HUES6 (cell line): ENCODE results near the gene LCE3E.
"Not testable (repeated sequence)": the region's sequence is repeated elsewhere in the genome, so short reads cannot be mapped to it uniquely, and the experiment has no call there.

Experiments used
- H3K27ac ChIP-seq: 2 replicates; pipeline ENCODE4 v1.7.0; 2013; ENCODE audit warnings: low read depth, mild to moderate bottlenecking, low read length, inconsistent platforms
- H3K27me3 ChIP-seq: 2 replicates; pipeline ENCODE4 v1.6.1; 2013; ENCODE audit warnings: low read length; ENCODE audit not compliant: control insufficient read depth, insufficient read depth
- H3K36me3 ChIP-seq: 2 replicates; pipeline ENCODE4 v1.6.1; 2013; ENCODE audit warnings: low read length; ENCODE audit not compliant: control insufficient read depth, insufficient read depth
- H3K4me1 ChIP-seq: 2 replicates; pipeline ENCODE4 v1.6.1; 2013; ENCODE audit warnings: low read length; ENCODE audit not compliant: control insufficient read depth, insufficient read depth
- H3K4me3 ChIP-seq: 2 replicates; pipeline ENCODE4 v1.5.1; 2013; ENCODE audit warnings: low read depth, low read length
- H3K9ac ChIP-seq: one replicate; pipeline ENCODE4 v1.6.1; 2013; ENCODE audit warnings: mild to moderate bottlenecking, low read length
- H3K9me3 ChIP-seq: 2 replicates; pipeline ENCODE4 v1.6.1; 2013; ENCODE audit warnings: low read depth, low read length; ENCODE audit not compliant: control insufficient read depth, insufficient read depth

Gene LCE3E, protein sequence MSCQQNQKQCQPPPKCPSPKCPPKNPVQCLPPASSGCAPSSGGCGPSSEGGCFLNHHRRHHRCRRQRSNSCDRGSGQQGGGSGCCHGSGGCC

DNA sequence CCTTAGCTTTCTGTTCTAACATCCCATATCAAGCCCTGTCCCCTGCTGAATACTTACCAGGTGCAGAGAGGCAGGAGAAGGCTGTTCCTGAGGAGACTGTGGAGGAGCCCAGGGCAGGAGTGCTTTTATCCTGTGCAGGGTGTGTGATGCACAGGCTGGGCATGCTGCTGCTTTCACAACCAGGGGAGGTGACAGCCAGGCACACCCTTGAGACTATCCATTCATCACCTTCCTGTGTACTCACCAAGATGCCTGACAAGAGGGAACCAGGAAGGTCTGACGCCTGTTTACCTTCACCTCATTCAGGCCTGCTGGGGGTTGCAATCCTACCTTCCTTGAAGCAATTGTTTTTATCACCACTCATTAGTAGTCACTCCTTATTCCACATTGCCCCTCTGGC lies at the start of gene LCE3E:
Gene LCE3E (minus strand): TSS at position 100 of the 400 bp plus-strand sequence. CDS start 572 bp downstream, outside the sequence.
- Histone ChIP-seq H3K27me3 (no peaks in the 10 kb centered on the region), H3K9me3 (peaks cover 31% of the 10 kb centered on the region; the same call in 1 of the 2 replicates), H3K4me1 (no peaks in the 10 kb centered on the region), H3K36me3 (no peaks in the 10 kb centered on the region), H3K9ac (no peak within 1 kb of the TSS), H3K27ac (no peak within 1 kb of the TSS), H3K4me3 (no peak within 1 kb of the TSS)

GRCh38 chr1:152613511-152613910 lies 46.9 kb upstream of the LCE3E start, which contains the start of gene LCE3B:
TSS of gene LCE3B (plus strand) at chr1:152613811. CDS start at chr1:152613811, 0 bp downstream.
- Histone ChIP-seq H3K27ac (no peak within 1 kb of the TSS), H3K4me1 (no peaks in the 10 kb centered on the region), H3K27me3 (peaks cover 39% of the 10 kb centered on the region; the same call in 1 of the 2 replicates), H3K9me3 (peaks cover 54% of the 10 kb centered on the region), H3K36me3 (no peaks in the 10 kb centered on the region), H3K4me3 (no peak within 1 kb of the TSS; the same call in 1 of the 2 replicates), H3K9ac (no peak within 1 kb of the TSS)

DNA sequence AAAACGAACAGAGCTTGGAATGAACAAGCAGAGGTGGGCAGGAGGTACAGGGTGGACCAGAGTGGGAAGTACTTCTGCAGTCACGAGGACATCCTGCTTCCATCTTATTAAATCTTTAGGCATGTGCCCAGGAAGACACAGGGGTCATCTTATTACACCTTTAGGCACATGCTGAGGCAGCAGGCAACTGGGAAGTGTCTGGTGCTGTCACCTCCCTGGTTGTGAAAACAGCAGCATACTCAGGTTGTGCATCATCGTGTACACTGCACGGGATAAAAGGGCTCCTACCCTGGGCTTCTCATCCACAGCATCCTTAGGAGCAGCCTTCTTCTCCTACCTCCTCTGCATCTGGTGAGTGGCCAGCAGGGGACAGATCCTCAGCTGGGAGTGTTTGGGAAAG lies 33.4 kb upstream of the LCE3E start, which contains the start of gene LCE3C:
Gene LCE3C (plus strand): TSS at position 301 of the 400 bp plus-strand sequence. CDS start 498 bp downstream, outside the sequence.
- no peaks in the 10 kb centered on the region for H3K36me3 ChIP-seq
- peaks cover 8% of the 10 kb centered on the region; the same call in 1 of the 2 replicates for H3K27me3 ChIP-seq
- no peak within 1 kb of the TSS for H3K4me3 ChIP-seq
- peaks cover 52% of the 10 kb centered on the region; the same call in 1 of the 2 replicates for H3K9me3 ChIP-seq
- H3K27ac ChIP-seq: no peak within 1 kb of the TSS
- no peaks in the 10 kb centered on the region for H3K4me1 ChIP-seq
- H3K9ac ChIP-seq: no peak within 1 kb of the TSS

- no peaks in the 10 kb centered on the region for H3K36me3 ChIP-seq
- no peak overlapping the region for H3K4me3 ChIP-seq
- H3K9me3 ChIP-seq: peaks cover 32% of the 10 kb centered on the region; the same call in 1 of the 2 replicates
- H3K27me3 ChIP-seq: no peaks in the 10 kb centered on the region; the same call in 1 of the 2 replicates
- no peak overlapping the region for H3K27ac ChIP-seq
- H3K4me1 ChIP-seq: no peaks in the 10 kb centered on the region
- no peak overlapping the region for H3K9ac ChIP-seq
Observed at GRCh38 chr1:152596986-152597385, 30.4 kb upstream of the LCE3E start.

DNA sequence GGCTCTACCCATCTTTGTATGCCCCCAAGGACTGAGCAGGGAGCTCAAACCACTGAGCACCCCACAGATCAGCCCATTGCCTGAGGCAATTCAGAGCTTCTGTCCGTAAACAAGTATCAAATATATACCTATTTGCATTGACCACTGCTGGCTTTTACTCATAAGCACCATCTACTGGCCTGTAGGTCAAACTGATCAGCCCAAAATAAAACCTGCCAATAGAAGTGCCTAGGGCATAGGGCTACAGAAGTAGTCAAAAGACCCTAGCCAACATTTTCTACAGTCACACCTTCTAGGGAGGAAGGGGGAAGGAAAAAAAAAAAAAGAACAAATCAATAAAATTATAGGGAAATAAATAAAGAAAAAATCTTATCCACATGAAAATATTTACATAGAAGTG lies 19.0 kb upstream of the LCE3E start:
- H3K9me3 ChIP-seq: peaks cover 24% of the 10 kb centered on the region; the same call in 1 of the 2 replicates
- H3K36me3 ChIP-seq: no peaks in the 10 kb centered on the region
- no peaks in the 10 kb centered on the region; the same call in 1 of the 2 replicates for H3K27me3 ChIP-seq
- H3K4me1 ChIP-seq: no peaks in the 10 kb centered on the region
- H3K9ac ChIP-seq: no peak overlapping the region
- H3K27ac ChIP-seq: no peak overlapping the region
- no peak overlapping the region for H3K4me3 ChIP-seq

- Histone ChIP-seq H3K36me3 (no peaks in the 10 kb centered on the region), H3K27ac (no peak overlapping the region), H3K9ac (no peak overlapping the region), H3K9me3 (peaks cover 36% of the 10 kb centered on the region; the same call in 1 of the 2 replicates), H3K4me1 (no peaks in the 10 kb centered on the region), H3K27me3 (no peaks in the 10 kb centered on the region), H3K4me3 (no peak overlapping the region)
Observed at GRCh38 chr1:152582647-152583046, 16.1 kb upstream of the LCE3E start.

GRCh38 chr1:152580433-152580832 lies 13.9 kb upstream of the LCE3E start, which contains the start of gene LCE3D:
TSS of gene LCE3D (minus strand) at chr1:152580516. CDS start at chr1:152579936, 580 bp downstream.
- Histone ChIP-seq H3K9me3 (peaks cover 37% of the 10 kb centered on the region; the same call in 1 of the 2 replicates), H3K9ac (no peak within 1 kb of the TSS), H3K36me3 (no peaks in the 10 kb centered on the region), H3K27ac (no peak within 1 kb of the TSS), H3K4me3 (no peak within 1 kb of the TSS), H3K27me3 (no peaks in the 10 kb centered on the region), H3K4me1 (no peaks in the 10 kb centered on the region)

- H3K27me3 ChIP-seq, H3K9ac ChIP-seq, H3K4me1 ChIP-seq, H3K4me3 ChIP-seq, H3K36me3 ChIP-seq, H3K27ac ChIP-seq: not testable (repeated sequence)
- peaks cover 31% of the 10 kb centered on the region; the same call in 1 of the 2 replicates for H3K9me3 ChIP-seq
Observed at GRCh38 chr1:152579526-152579925, 12.9 kb upstream of the LCE3E start.

DNA sequence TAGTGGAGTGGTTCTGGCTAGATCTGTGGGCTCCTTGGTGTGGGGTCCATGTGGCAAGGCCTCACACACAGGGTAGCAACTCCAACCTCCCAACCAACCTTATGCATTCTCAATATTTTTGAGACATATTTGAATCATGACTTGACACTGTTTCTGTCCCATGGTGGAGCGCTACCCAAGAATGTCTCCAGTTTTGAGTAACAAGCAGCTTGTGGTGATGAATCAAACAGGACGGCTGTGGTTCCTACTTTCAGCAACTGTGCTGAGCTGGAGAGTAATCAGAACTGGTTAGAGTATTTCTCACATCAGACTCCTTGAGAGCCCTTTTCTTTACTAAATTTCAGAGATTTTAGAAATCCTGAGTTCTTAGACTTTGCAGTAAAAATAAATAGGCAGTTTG lies 10.6 kb upstream of the LCE3E start:
- Histone ChIP-seq H3K36me3 (no peaks in the 10 kb centered on the region), H3K9ac (no peak overlapping the region), H3K4me3 (no peak overlapping the region), H3K27ac (no peak overlapping the region), H3K9me3 (peaks cover 32% of the 10 kb centered on the region; the same call in 1 of the 2 replicates), H3K4me1 (no peaks in the 10 kb centered on the region), H3K27me3 (no peaks in the 10 kb centered on the region; the same call in 1 of the 2 replicates)

- Histone ChIP-seq H3K9ac (no peak overlapping the region), H3K4me1 (no peaks in the 10 kb centered on the region), H3K36me3 (no peaks in the 10 kb centered on the region), H3K4me3 (no peak overlapping the region), H3K27me3 (no peaks in the 10 kb centered on the region), H3K27ac (no peak overlapping the region), H3K9me3 (peaks cover 33% of the 10 kb centered on the region; the same call in 1 of the 2 replicates)
Observed at GRCh38 chr1:152565535-152566215, 905 bp downstream of the LCE3E start.

GRCh38 chr1:152565115-152565514 lies 1.5 kb downstream of the LCE3E start:
- Histone ChIP-seq H3K27ac (no peak overlapping the region), H3K9ac (no peak overlapping the region), H3K9me3 (peaks cover 36% of the 10 kb centered on the region; the same call in 1 of the 2 replicates), H3K27me3 (no peaks in the 10 kb centered on the region), H3K4me3 (no peak overlapping the region), H3K4me1 (no peaks in the 10 kb centered on the region), H3K36me3 (no peaks in the 10 kb centered on the region)
